DND-41 (cell line): ENCODE measurements around the gene ST6GALNAC5.

Source experiments
- EZH2 ChIP-seq: IDR thresholded peaks from 3 replicates; pipeline ENCODE4 v1.6.1; 2012; ENCODE audit warnings: borderline replicate concordance, low read depth, mild to moderate bottlenecking, moderate library complexity, low read length, inconsistent platforms; ENCODE audit not compliant: severe bottlenecking
- TF ChIP-seq, protein P1 (sequence below): IDR thresholded peaks from 2 replicates; pipeline ENCODE4 v1.5.1; 2012; ENCODE audit warnings: borderline replicate concordance, low read length, moderate library complexity, mild to moderate bottlenecking; ENCODE audit not compliant: poor library complexity, severe bottlenecking; ENCODE audit errors: extremely low read depth

DNA sequence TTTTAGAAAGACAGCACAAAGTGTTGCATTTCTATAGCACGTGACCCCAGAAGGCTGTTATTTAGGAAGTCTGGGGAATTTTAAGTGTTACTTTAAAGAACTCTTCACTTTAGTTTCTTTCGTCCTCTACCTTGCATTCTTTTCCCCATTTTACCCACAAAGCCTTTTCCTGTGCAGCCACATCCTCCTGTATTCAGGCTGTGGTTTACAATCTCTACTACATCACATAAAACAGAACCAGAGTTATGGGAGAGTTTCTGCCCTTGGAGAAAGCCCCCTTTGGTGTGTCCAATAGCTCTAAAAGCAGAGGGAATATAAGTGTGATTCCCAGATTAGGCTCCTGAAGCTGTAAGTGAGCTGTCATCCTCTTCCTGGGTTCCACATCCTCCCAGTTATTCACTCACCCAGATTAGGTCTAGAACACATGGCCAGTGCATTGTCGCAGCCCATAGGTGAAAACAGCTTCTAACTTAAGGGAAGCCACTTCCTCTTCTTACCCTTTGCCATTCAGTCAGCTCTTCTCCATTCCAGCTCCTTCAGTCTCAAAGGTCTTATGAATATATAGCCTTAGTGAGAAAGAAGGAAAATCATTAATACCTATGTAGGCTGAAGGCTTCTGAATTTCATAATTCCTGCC, 180.8 kb downstream of the ST6GALNAC5 start:
- TF ChIP-seq, protein P1, sequence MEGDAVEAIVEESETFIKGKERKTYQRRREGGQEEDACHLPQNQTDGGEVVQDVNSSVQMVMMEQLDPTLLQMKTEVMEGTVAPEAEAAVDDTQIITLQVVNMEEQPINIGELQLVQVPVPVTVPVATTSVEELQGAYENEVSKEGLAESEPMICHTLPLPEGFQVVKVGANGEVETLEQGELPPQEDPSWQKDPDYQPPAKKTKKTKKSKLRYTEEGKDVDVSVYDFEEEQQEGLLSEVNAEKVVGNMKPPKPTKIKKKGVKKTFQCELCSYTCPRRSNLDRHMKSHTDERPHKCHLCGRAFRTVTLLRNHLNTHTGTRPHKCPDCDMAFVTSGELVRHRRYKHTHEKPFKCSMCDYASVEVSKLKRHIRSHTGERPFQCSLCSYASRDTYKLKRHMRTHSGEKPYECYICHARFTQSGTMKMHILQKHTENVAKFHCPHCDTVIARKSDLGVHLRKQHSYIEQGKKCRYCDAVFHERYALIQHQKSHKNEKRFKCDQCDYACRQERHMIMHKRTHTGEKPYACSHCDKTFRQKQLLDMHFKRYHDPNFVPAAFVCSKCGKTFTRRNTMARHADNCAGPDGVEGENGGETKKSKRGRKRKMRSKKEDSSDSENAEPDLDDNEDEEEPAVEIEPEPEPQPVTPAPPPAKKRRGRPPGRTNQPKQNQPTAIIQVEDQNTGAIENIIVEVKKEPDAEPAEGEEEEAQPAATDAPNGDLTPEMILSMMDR: no peak
- no peak for TF ChIP-seq EZH2
